Measurements from ENCODE around the gene S100A13. TPM values are rescaled to one million over a fixed set of nuclear protein-coding genes. Genes with fewer than 3 reads are reported as not detected.
"Not testable (repeated sequence)": the region's sequence is repeated elsewhere in the genome, so short reads cannot be mapped to it uniquely, and the experiment has no call there.

The S100A13 gene
- total RNA-seq, 1 experiment from 2014 or later: 120 TPM

DNA sequence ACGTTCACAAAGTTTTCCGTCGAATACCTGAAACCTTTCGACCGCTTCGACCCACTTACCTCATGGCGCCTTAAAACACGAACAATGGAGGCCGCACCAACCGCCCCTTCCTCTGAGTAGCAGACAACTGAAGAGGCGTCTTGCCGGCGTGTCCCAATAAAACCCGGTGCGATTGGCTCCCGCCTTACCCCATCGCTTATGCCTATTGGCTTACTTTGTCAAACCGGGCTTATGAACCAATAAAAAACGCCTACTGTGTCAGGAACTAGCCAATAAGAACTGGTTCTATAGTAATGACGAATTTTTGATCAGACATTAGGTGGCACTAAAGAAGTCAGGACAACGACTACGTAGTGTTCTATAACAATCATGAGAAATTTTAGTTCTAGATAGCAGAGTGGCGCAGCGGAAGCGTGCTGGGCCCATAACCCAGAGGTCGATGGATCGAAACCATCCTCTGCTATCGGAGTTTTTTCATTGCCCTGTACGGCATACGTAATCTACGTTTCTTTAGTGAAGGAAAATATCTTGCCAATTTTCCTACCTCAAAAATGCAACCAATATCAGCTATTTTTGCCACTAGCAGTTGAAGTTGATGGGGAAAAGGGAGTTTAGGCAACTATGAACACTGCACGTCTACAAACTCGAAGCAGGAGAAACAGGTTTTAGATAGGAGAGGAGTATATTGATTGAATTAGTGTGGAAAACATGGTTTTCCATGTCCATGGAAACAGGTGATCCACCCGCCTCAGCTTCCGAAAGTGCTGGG is 43.7 kb upstream of the S100A13 start, which contains the start of gene ILF2:
Gene ILF2, minus strand, starts transcription at position 135 of the 769 bp plus-strand sequence. Its CDS starts 71 bp downstream, at position 64.
- peak; percentile 94 to 100 for DNase-seq
- Histone ChIP-seq H3K4me2 (peak within 1 kb of the TSS; percentile 91), H3K4me1 (replicated peaks; ENCODE audit: insufficient read depth) (peaks cover 13% of the 10 kb centered on the region), H3K79me2 (ENCODE audit: low read depth) (peaks cover 46% of the 10 kb centered on the region), H3K9me2 (ENCODE audit: insufficient read depth) (no peaks in the 10 kb centered on the region), H3F3A (ENCODE audit: insufficient read depth, low read depth) (peaks cover 57% of the 10 kb centered on the region), H2AFZ (peak within 1 kb of the TSS; percentile 88), H3K27ac (peak within 1 kb of the TSS; percentile 72), H3K4me3 (peak within 1 kb of the TSS; percentile 75), H3K27me3 (ENCODE audit: insufficient read depth, low read depth) (no peaks in the 10 kb centered on the region), H3K9me3 (ENCODE audit: insufficient read depth, low read depth) (no peaks in the 10 kb centered on the region), H4K20me1 (ENCODE audit: insufficient read depth) (0 out of 2 replicates have a peak, but pooled peaks cover 6% of the 10 kb centered on the region), H3K36me3 (ENCODE audit: low read depth) (peaks cover 33% of the 10 kb centered on the region)
- TF ChIP-seq EZH2 (IDR thresholded peaks at IDR 0.05; ENCODE audit: low read depth): no peak
- TF ChIP-seq, protein P1, sequence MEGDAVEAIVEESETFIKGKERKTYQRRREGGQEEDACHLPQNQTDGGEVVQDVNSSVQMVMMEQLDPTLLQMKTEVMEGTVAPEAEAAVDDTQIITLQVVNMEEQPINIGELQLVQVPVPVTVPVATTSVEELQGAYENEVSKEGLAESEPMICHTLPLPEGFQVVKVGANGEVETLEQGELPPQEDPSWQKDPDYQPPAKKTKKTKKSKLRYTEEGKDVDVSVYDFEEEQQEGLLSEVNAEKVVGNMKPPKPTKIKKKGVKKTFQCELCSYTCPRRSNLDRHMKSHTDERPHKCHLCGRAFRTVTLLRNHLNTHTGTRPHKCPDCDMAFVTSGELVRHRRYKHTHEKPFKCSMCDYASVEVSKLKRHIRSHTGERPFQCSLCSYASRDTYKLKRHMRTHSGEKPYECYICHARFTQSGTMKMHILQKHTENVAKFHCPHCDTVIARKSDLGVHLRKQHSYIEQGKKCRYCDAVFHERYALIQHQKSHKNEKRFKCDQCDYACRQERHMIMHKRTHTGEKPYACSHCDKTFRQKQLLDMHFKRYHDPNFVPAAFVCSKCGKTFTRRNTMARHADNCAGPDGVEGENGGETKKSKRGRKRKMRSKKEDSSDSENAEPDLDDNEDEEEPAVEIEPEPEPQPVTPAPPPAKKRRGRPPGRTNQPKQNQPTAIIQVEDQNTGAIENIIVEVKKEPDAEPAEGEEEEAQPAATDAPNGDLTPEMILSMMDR (conservative IDR thresholded peaks at IDR 0.05): 0 out of 2 replicates have a peak, but pooled peaks have one; percentile 14
- ChIA-PET CTCF (no interaction called here), POLR2A (ENCODE audit: unreplicated experiment) (interaction anchor here (0.6 to 0.7 kb wide), 4 partner anchors 24 to 307 kb away, joined by 3 to 7 read pairs (median 4); partner anchors contain the start of genes CREB3L4 and JTB)
- intact Hi-C loops (cut with micrococcal nuclease; ENCODE audit: unreplicated experiment): loop anchor here (1.0 to 10.0 kb wide), 8 partner anchors 36 to 601 kb away; partner anchors contain the start of genes CHTOP, HAX1, RAB13 and S100A9
- TSS peak; percentile 61 for BruUV-seq (replicated peaks)

DNA sequence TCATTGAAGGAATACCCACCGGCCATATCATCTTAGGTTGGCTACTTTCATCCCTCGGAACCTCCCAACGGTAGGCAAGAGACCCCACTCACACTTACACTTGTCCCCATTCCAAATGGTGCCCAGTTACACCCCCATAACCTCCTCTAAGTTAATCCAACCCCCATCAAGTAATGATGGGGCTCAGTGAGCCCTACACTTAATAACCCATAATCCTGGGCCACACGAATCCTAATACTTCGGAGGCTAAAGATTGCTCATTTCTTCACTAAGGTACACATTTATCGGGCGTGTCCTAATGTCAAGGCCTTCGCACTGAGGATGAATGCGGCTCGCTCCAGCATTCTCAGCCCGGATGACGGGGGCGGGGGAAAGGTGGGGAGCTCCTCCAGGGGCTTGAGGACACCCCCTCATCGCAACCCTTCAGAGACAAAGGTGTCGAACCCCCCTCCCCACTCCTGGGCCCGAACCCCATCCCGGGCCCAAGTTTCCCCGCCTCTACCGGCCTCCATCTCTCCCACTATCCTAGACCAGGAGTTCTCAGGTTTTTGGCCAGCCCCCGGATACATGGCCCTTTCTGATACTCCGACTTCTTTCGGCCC is 43.1 kb upstream of the S100A13 start:
- Histone ChIP-seq H3K4me3 (peak overlapping the region; percentile 75), H3K9me3 (ENCODE audit: insufficient read depth, low read depth) (no peaks in the 10 kb centered on the region), H3K27me3 (ENCODE audit: insufficient read depth, low read depth) (no peaks in the 10 kb centered on the region), H3K4me1 (replicated peaks; ENCODE audit: insufficient read depth) (peaks cover 13% of the 10 kb centered on the region), H3K4me2 (peak overlapping the region; percentile 91), H4K20me1 (ENCODE audit: insufficient read depth) (0 out of 2 replicates have a peak, but pooled peaks cover 6% of the 10 kb centered on the region), H3K27ac (peak overlapping the region; percentile 30), H3K36me3 (ENCODE audit: low read depth) (peaks cover 40% of the 10 kb centered on the region), H3F3A (ENCODE audit: insufficient read depth, low read depth) (peaks cover 62% of the 10 kb centered on the region), H3K79me2 (ENCODE audit: low read depth) (peaks cover 46% of the 10 kb centered on the region), H3K9me2 (ENCODE audit: insufficient read depth) (no peaks in the 10 kb centered on the region), H2AFZ (peak overlapping the region; percentile 72)
- intact Hi-C loops (cut with micrococcal nuclease; ENCODE audit: unreplicated experiment): loop anchor here (2.0 to 10.0 kb wide), 5 partner anchors 36 to 602 kb away; partner anchors contain the start of genes CHTOP, HAX1, RAB13 and S100A9
- DNase-seq: no peak
- TSS peak; percentile 67 for BruUV-seq (replicated peaks)
- TF ChIP-seq, protein P1 (conservative IDR thresholded peaks at IDR 0.05): no peak
- TF ChIP-seq EZH2 (IDR thresholded peaks at IDR 0.05; ENCODE audit: low read depth): no peak
- CTCF ChIA-PET: no interaction called here
- POLR2A ChIA-PET (ENCODE audit: unreplicated experiment): interaction anchor here (0.6 kb wide), 1 partner anchor 88 kb away, joined by 4 read pairs; no protein-coding TSS in a partner anchor

DNA sequence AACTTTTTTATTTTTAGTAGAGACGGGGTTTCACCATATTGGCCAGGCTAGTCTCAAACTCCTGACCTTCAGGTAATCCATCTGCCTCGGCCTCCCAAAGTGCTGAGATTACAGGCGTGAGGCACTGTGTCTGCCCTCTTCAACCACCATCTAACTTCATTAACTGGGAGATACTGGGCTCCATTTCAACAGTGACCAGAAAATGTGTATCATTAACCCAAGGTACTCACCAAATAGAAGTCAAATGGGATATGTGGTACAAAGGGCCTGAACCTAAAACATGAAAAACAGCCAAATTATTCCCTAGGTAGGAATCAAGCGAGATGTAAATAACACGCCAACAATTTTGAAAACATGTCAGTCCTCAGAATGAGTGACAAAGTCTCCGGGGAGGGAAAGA is 42.3 kb upstream of the S100A13 start:
- no peaks in the 10 kb centered on the region for H3K9me2 ChIP-seq (ENCODE audit: insufficient read depth)
- 0 out of 2 replicates have a peak, but pooled peaks cover 6% of the 10 kb centered on the region for H4K20me1 ChIP-seq (ENCODE audit: insufficient read depth)
- CTCF ChIA-PET: no interaction called here
- H3K27ac ChIP-seq: no peak overlapping the region
- intact Hi-C loops (cut with micrococcal nuclease; ENCODE audit: unreplicated experiment): loop anchor here (2.0 to 10.0 kb wide), 5 partner anchors 35 to 603 kb away; partner anchors contain the start of genes CHTOP, HAX1, RAB13 and S100A9
- no peaks in the 10 kb centered on the region for H3K27me3 ChIP-seq (ENCODE audit: insufficient read depth, low read depth)
- H3K4me2 ChIP-seq: peak overlapping the region; percentile 91
- H3K4me1 ChIP-seq (replicated peaks; ENCODE audit: insufficient read depth): peaks cover 13% of the 10 kb centered on the region
- peaks cover 48% of the 10 kb centered on the region for H3K36me3 ChIP-seq (ENCODE audit: low read depth)
- TF ChIP-seq EZH2 (IDR thresholded peaks at IDR 0.05; ENCODE audit: low read depth): no peak
- H3K79me2 ChIP-seq (ENCODE audit: low read depth): peaks cover 46% of the 10 kb centered on the region
- peaks cover 70% of the 10 kb centered on the region for H3F3A ChIP-seq (ENCODE audit: insufficient read depth, low read depth)
- H3K9me3 ChIP-seq (ENCODE audit: insufficient read depth, low read depth): no peaks in the 10 kb centered on the region
- no peak overlapping the region for H2AFZ ChIP-seq
- DNase-seq: no peak
- no TSS peak for BruUV-seq (replicated peaks)
- POLR2A ChIA-PET (ENCODE audit: unreplicated experiment): interaction anchor here (0.9 kb wide), 1 partner anchor 129 kb away, joined by 14 read pairs; the partner anchor contains the start of gene S100A5
- H3K4me3 ChIP-seq: peak overlapping the region; percentile 75

DNA sequence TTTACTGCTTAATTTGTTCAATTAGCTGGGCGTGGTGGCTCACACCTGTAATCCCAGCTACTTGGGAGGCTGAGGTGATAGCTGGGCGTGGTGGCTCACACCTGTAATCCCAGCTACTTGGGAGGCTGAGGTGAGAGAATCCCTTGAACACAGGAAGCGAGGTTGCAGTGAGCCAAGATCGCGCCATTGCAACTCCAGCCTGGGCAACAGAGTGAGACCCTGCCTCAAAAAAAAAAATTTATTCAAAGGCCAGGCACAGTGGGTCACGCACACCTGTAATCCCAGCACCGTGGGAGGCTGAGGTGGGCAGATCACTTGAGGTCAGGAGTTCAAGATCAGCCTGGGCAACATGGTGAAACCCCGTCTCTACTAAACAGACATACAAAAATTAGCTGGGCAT is 41.4 kb upstream of the S100A13 start:
- H3K4me3 ChIP-seq; BruUV-seq (replicated peaks); intact Hi-C loops (cut with micrococcal nuclease; ENCODE audit: unreplicated experiment); H3K27me3 ChIP-seq (ENCODE audit: insufficient read depth, low read depth); H2AFZ ChIP-seq; DNase-seq; POLR2A ChIA-PET (ENCODE audit: unreplicated experiment); H3K9me3 ChIP-seq (ENCODE audit: insufficient read depth, low read depth); H3K9me2 ChIP-seq (ENCODE audit: insufficient read depth); H4K20me1 ChIP-seq (ENCODE audit: insufficient read depth); H3K4me2 ChIP-seq; CTCF ChIA-PET; H3K27ac ChIP-seq: not testable (repeated sequence)
- H3K36me3 ChIP-seq (ENCODE audit: low read depth): peaks cover 57% of the 10 kb centered on the region
- peaks cover 46% of the 10 kb centered on the region for H3K79me2 ChIP-seq (ENCODE audit: low read depth)
- peaks cover 13% of the 10 kb centered on the region for H3K4me1 ChIP-seq (replicated peaks; ENCODE audit: insufficient read depth)
- H3F3A ChIP-seq (ENCODE audit: insufficient read depth, low read depth): peaks cover 79% of the 10 kb centered on the region

Data from PC-9 (cell line).